ENCODE data around the gene KIFC3.

DNA sequence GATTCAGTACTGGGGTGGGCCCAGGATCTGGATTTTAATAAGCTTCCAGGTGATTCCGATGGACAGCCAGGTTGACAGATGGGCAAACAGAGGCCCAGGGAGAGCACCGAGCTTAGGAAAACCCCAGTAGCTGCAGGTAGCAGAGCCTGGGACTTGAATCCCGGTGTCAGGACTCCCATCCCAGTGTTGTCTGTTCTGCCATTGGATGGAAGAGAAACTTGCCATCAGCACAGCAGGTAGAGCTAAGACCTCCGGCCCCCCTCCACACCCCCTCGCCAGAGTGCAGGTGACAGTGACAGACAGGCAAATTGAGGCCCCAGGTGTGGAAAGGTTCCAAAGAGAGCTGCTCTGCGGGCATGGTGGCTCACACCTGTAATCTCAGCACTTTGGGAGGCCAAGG is 54.3 kb downstream of the KIFC3 start:
- no peak for TF ChIP-seq POLR2A (IDR thresholded peaks at IDR 0.05)
- TF ChIP-seq EP300 (IDR thresholded peaks at IDR 0.05) = no peak
- TF ChIP-seq CTCF (IDR thresholded peaks at IDR 0.05) = no peak
